ENCODE data around the gene YIPF3.
"Not testable (repeated sequence)": the region's sequence is repeated elsewhere in the genome, so short reads cannot be mapped to it uniquely, and the experiment has no call there.

YIPF3 gene

GRCh38 chr6:43516697-43517504 is at the start of gene YIPF3, which contains the start of gene POLR1C:
Gene YIPF3, minus strand, starts transcription at chr6:43516926. Its CDS starts 119 bp downstream, at chr6:43516807.
Gene POLR1C, plus strand, starts transcription at chr6:43517089. Its CDS starts 21 bp downstream, at chr6:43517110.
- in situ Hi-C loops (cut with MboI; ENCODE audit: low sequenced_read_pairs) = no loop called here

- in situ Hi-C loops (cut with MboI; ENCODE audit: low sequenced_read_pairs) = no loop called here
Measured at GRCh38 chr6:43559328-43559727, 42.6 kb upstream of the YIPF3 start.

- in situ Hi-C loops (cut with MboI; ENCODE audit: low sequenced_read_pairs) = not testable (repeated sequence)
Measured at GRCh38 chr6:43557620-43558019, 40.9 kb upstream of the YIPF3 start.

- in situ Hi-C loops (cut with MboI; ENCODE audit: low sequenced_read_pairs) = no loop called here
Measured at GRCh38 chr6:43547222-43547621, 30.5 kb upstream of the YIPF3 start.

- in situ Hi-C loops (cut with MboI; ENCODE audit: low sequenced_read_pairs) = no loop called here
Measured at GRCh38 chr6:43544461-43544860, 27.7 kb upstream of the YIPF3 start.

- in situ Hi-C loops (cut with MboI; ENCODE audit: low sequenced_read_pairs) = no loop called here
Measured at GRCh38 chr6:43541774-43542471, 25.2 kb upstream of the YIPF3 start.

GRCh38 chr6:43540507-43540906 is 23.8 kb upstream of the YIPF3 start:
- in situ Hi-C loops (cut with MboI; ENCODE audit: low sequenced_read_pairs) = no loop called here

GRCh38 chr6:43539409-43539808 is 22.7 kb upstream of the YIPF3 start:
- in situ Hi-C loops (cut with MboI; ENCODE audit: low sequenced_read_pairs) = not testable (repeated sequence)

- in situ Hi-C loops (cut with MboI; ENCODE audit: low sequenced_read_pairs) = not testable (repeated sequence)
Measured at GRCh38 chr6:43538986-43539385, 22.3 kb upstream of the YIPF3 start.

GRCh38 chr6:43532201-43532600 is 15.5 kb upstream of the YIPF3 start:
- in situ Hi-C loops (cut with MboI; ENCODE audit: low sequenced_read_pairs) = no loop called here

- in situ Hi-C loops (cut with MboI; ENCODE audit: low sequenced_read_pairs) = no loop called here
Measured at GRCh38 chr6:43524483-43524961, 7.8 kb upstream of the YIPF3 start.

- in situ Hi-C loops (cut with MboI; ENCODE audit: low sequenced_read_pairs) = no loop called here
Measured at GRCh38 chr6:43523284-43523683, 6.6 kb upstream of the YIPF3 start.

GRCh38 chr6:43522547-43523261 is 6.0 kb upstream of the YIPF3 start:
- in situ Hi-C loops (cut with MboI; ENCODE audit: low sequenced_read_pairs) = no loop called here

GRCh38 chr6:43521836-43522235 is 5.1 kb upstream of the YIPF3 start:
- in situ Hi-C loops (cut with MboI; ENCODE audit: low sequenced_read_pairs) = no loop called here

GRCh38 chr6:43520097-43520496 is 3.4 kb upstream of the YIPF3 start:
- in situ Hi-C loops (cut with MboI; ENCODE audit: low sequenced_read_pairs) = no loop called here

GRCh38 chr6:43517505-43518357 is 1.0 kb upstream of the YIPF3 start:
- in situ Hi-C loops (cut with MboI; ENCODE audit: low sequenced_read_pairs) = no loop called here

GRCh38 chr6:43516367-43516696 is 394 bp downstream of the YIPF3 start:
- in situ Hi-C loops (cut with MboI; ENCODE audit: low sequenced_read_pairs) = no loop called here

- in situ Hi-C loops (cut with MboI; ENCODE audit: low sequenced_read_pairs) = no loop called here
Measured at GRCh38 chr6:43515808-43516207, 918 bp downstream of the YIPF3 start.

GRCh38 chr6:43511824-43512415 is 4.8 kb downstream of the YIPF3 start:
- in situ Hi-C loops (cut with MboI; ENCODE audit: low sequenced_read_pairs) = no loop called here

GRCh38 chr6:43510827-43511163 is 5.9 kb downstream of the YIPF3 start:
- in situ Hi-C loops (cut with MboI; ENCODE audit: low sequenced_read_pairs) = no loop called here
